NCI-H524 (cell line): ENCODE results near the gene L3MBTL1.

ENCODE experiments used
- DNase-seq, 2 experiments: peaks; one replicate each; lab custom pipeline; 2025; lab: John Stamatoyannopoulos, UW

The L3MBTL1 gene

GRCh38 chr20:43590036-43590391 lies 82.5 kb downstream of the L3MBTL1 start:
- DNase-seq, result peak in 1 of 2 experiments; percentile 49

- peak; percentile 93 to 94 for DNase-seq
Measured at GRCh38 chr20:43590392-43591303, 83.2 kb downstream of the L3MBTL1 start, which contains the start of gene IFT52. Gene IFT52 (plus strand): TSS chr20:43590937. CDS start chr20:43594699, 3,762 bp downstream.
